H1 (cell line): Measurements from ENCODE around the gene SOX8.

ENCODE experiments used
- ASH2L ChIP-seq: fragments of 200-600, 300-600 bp; sonication (generic); IDR thresholded peaks from one replicate; pipeline ENCODE4 v1.7.1; 2017; ENCODE audit warnings: low read length
- BCL11A ChIP-seq, 2 experiments: IDR thresholded peaks; one replicate each; pipeline ENCODE4 v1.6.1; 2011; ENCODE audit warnings: low read depth in 2 of 2, low read length in 2 of 2, mild to moderate bottlenecking in 2 of 2
- EGR1 ChIP-seq: IDR thresholded peaks from 2 replicates; pipeline ENCODE4 v1.6.1; 2011; ENCODE audit warnings: low read depth, low read length, borderline replicate concordance
- MAFK ChIP-seq: IDR thresholded peaks from 2 replicates; pipeline ENCODE4 v1.6.1; 2012; ENCODE audit warnings: low read depth, mild to moderate bottlenecking, improper control_type of control experiment, low read length
- MAX ChIP-seq: IDR thresholded peaks from 2 replicates; pipeline ENCODE4 v1.6.1; 2012; ENCODE audit warnings: inconsistent platforms
- POLR2A ChIP-seq, 2 experiments: IDR thresholded peaks; 1 replicate in 1 of 2; 2 replicates in 1 of 2; pipeline ENCODE4 v1.6.1; 2011; ENCODE audit warnings: low read depth in 2 of 2, low read length in 2 of 2, mild to moderate bottlenecking in 2 of 2; ENCODE audit errors: control extremely low read depth in 1 of 2
- POLR2AphosphoS5 ChIP-seq: IDR thresholded peaks from 2 replicates; pipeline ENCODE4 v1.6.1; 2011; ENCODE audit warnings: low read depth, low read length
- SIX5 ChIP-seq: IDR thresholded peaks from 2 replicates; pipeline ENCODE4 v1.6.1; 2011; ENCODE audit warnings: mild to moderate bottlenecking, low read depth, low read length
- SRF ChIP-seq: IDR thresholded peaks from 2 replicates; pipeline ENCODE4 v1.6.1; 2011; ENCODE audit warnings: mild to moderate bottlenecking, low read depth, low read length, moderate library complexity
- SUZ12 ChIP-seq: fragments of 200-600 bp; sonication (generic); IDR thresholded peaks from 2 replicates; pipeline ENCODE4 v1.6.1; 2012; ENCODE audit warnings: mild to moderate bottlenecking, inconsistent platforms, low read length, moderate library complexity, mixed read lengths
- TF ChIP-seq, protein P1 (sequence below), 3 experiments: IDR thresholded peaks; 1 replicate in 2 of 3; 2 replicates in 1 of 3; pipeline versions ENCODE4 v1.5.1 to v1.6.1; 2011; ENCODE audit warnings: low read length in 3 of 3, mild to moderate bottlenecking in 3 of 3, inconsistent platforms in 2 of 3, low read depth in 1 of 3, moderate library complexity in 1 of 3; ENCODE audit not compliant: insufficient read depth in 1 of 3; ENCODE audit errors: control extremely low read depth in 1 of 3

GRCh38 chr16:1028056-1028455 lies 46.5 kb downstream of the SOX8 start:
- TF ChIP-seq SUZ12 (no peak), SRF (no peak), MAFK (no peak), MAX (no peak), ASH2L (no peak), SIX5 (no peak), EGR1 (no peak), BCL11A (IDR thresholded peaks at IDR 0.05; ENCODE audit: low read depth in 2 of 2, low read length in 2 of 2) (no peak), POLR2AphosphoS5 (no peak), POLR2A (IDR thresholded peaks at IDR 0.05; ENCODE audit: control extremely low read depth in 1 of 2, low read depth in 2 of 2, low read length in 2 of 2) (no peak)
- TF ChIP-seq, protein P1, sequence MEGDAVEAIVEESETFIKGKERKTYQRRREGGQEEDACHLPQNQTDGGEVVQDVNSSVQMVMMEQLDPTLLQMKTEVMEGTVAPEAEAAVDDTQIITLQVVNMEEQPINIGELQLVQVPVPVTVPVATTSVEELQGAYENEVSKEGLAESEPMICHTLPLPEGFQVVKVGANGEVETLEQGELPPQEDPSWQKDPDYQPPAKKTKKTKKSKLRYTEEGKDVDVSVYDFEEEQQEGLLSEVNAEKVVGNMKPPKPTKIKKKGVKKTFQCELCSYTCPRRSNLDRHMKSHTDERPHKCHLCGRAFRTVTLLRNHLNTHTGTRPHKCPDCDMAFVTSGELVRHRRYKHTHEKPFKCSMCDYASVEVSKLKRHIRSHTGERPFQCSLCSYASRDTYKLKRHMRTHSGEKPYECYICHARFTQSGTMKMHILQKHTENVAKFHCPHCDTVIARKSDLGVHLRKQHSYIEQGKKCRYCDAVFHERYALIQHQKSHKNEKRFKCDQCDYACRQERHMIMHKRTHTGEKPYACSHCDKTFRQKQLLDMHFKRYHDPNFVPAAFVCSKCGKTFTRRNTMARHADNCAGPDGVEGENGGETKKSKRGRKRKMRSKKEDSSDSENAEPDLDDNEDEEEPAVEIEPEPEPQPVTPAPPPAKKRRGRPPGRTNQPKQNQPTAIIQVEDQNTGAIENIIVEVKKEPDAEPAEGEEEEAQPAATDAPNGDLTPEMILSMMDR (IDR thresholded peaks at IDR 0.05; ENCODE audit: control extremely low read depth in 1 of 3, insufficient read depth in 1 of 3, low read depth in 1 of 3, low read length in 3 of 3): no peak
